C4-2B (cell line): Measurements from ENCODE around the gene LFNG.

Source experiments
- ZFX ChIP-seq: fragments of 450-650 bp; IDR thresholded peaks from 2 replicates; pipeline ENCODE4 v1.6.1; 2017
- TF ChIP-seq, protein P1 (sequence below): fragments of 450-650 bp; conservative IDR thresholded peaks from 2 replicates; pipeline ENCODE4 v1.5.1; 2017; ENCODE audit warnings: mild to moderate bottlenecking

DNA sequence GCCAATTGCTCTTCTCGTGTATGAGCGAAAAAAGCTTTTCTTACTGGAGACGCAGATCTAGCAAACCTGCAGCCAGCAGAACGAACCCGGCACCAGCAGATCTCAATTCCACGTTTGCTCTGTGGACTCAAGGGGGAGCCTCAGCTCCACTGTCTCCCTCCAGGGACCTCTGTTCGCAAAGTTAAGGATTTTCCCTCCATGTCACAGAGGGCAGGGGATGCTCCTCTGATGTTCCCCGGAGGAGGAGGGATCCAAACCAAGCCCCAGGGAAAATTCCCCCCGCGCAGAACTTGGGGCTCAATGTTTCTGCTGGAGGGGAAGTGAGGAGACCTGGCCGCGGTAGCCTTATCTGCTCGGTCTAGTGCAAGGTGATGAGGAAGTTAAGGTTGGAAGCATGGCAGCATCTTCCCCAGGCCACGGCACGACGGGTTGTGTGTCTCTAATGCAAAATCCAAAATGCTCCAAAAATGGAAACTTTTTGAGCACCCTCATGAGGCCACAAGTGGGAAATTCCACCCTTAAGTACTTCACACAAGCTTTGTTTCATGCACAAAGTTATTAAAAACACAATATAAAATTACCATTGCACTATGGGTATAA, 48.2 kb downstream of the LFNG start:
- TF ChIP-seq, protein P1, sequence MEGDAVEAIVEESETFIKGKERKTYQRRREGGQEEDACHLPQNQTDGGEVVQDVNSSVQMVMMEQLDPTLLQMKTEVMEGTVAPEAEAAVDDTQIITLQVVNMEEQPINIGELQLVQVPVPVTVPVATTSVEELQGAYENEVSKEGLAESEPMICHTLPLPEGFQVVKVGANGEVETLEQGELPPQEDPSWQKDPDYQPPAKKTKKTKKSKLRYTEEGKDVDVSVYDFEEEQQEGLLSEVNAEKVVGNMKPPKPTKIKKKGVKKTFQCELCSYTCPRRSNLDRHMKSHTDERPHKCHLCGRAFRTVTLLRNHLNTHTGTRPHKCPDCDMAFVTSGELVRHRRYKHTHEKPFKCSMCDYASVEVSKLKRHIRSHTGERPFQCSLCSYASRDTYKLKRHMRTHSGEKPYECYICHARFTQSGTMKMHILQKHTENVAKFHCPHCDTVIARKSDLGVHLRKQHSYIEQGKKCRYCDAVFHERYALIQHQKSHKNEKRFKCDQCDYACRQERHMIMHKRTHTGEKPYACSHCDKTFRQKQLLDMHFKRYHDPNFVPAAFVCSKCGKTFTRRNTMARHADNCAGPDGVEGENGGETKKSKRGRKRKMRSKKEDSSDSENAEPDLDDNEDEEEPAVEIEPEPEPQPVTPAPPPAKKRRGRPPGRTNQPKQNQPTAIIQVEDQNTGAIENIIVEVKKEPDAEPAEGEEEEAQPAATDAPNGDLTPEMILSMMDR: no peak
- no peak for TF ChIP-seq ZFX
